LNCAP (cell line): ENCODE data around the gene FES.
A peak's percentile ranks its signal among the peaks of the same experiment; 100 is the strongest.

ENCODE experiments used
- CTCF ChIP-seq: fragments of 450-650 bp; IDR thresholded peaks from 2 replicates; pipeline ENCODE4 v1.5.1; 2017; ENCODE audit warnings: mild to moderate bottlenecking

Gene FES

GRCh38 chr15:90918835-90919234, 34.5 kb downstream of the FES start:
- no peak for TF ChIP-seq CTCF

- no peak for TF ChIP-seq CTCF
These were observed 37.6 kb downstream of the FES start for GRCh38 chr15:90921887-90922286.

- no peak for TF ChIP-seq CTCF
These were observed 40.1 kb downstream of the FES start for GRCh38 chr15:90924375-90924774.

GRCh38 chr15:90929246-90930019, 45.1 kb downstream of the FES start:
- TF ChIP-seq CTCF: no peak

- no peak for TF ChIP-seq CTCF
These were observed 46.7 kb downstream of the FES start for GRCh38 chr15:90930861-90931574.

- no peak for TF ChIP-seq CTCF
These were observed 47.2 kb downstream of the FES start for GRCh38 chr15:90931575-90931827.

- TF ChIP-seq CTCF: peak; percentile 97
These were observed 47.7 kb downstream of the FES start, which contains the start of gene HDDC3 for GRCh38 chr15:90931828-90932659. TSS of gene HDDC3 (minus strand) at chr15:90932549. CDS start at chr15:90932540, 9 bp downstream.
